G401 (cell line): Measurements from ENCODE around the gene MAJIN. TPM values are rescaled to one million over a fixed set of nuclear protein-coding genes. Genes with fewer than 3 reads are reported as not detected.

ENCODE experiments used
- DNase-seq: peaks from one replicate; pipeline ENCODE4 v3.0.0-alpha.2; 2015; ENCODE audit warnings: low spot score
- in situ Hi-C: cut with HindIII; loops from 2 replicates; pipeline ENCODE4 v1.10.0; 2016; ENCODE audit warnings: low sequenced_read_pairs, mixed read lengths
- total RNA-seq: library from RNA; depleted of rRNA; stranded (reverse); fragments of >200 nt; shearing (Covaris generic); gene quantifications from 2 replicates; pipeline ENCODE4 v1.2.3, GENCODE V29; 2014; rRNA removed

The MAJIN gene
- total RNA-seq, 1 experiment from 2014 or later: not detected

DNA sequence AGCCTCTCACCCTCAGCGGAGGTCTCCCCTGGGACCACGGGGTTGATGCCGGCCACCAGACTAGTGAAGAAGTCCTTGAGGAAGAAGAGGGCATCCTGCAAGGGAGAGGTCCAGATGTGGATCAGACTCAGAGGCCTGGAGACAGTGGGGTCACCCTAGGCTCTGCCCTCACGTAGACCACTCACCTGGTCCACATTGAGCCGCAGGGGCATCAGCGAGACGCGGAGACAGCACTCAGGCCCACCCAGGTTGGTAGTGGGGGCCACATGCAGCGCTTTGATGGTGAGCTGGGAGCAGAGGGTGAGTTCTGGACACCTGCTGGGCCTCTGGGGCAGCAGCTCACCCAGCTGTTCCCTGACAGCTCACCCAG is 73.8 kb downstream of the MAJIN start:
- in situ Hi-C loops: no loop called here
- DNase-seq: no peak

DNA sequence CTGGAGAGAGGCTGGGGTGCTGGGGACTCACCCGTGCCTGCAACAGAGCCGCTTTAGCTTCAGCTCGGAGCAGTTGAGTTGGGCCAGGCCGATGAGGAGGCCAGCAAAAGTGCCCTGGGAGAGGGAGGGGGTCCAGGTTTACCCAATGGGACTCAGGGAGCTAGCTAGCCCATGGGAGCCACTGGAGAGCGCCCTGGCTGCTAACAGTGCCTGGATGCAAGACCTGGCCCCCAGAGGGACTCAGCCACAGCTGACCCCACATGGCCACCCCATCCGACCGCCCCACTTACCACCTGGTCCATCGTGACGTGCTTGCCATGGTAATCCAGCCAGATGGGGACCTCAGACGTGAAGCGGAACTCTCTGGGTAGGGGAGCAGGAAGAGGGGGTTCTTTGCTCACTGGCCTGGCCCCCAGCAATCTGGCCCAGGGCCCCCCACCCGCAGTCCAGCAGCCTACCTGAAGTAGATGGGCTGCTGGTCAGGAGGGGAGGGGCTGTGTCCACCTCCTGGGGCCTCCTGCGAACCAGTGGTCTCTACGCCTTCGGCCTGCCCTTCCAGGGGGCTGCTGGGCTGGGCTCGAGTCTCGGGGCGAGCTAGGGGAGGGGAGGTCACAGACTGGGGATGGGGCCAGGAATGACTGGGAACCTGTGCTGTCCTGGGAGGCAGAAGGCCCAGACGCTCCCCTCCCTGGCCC is 74.4 kb downstream of the MAJIN start:
- DNase-seq: no peak
- in situ Hi-C loops: no loop called here

DNA sequence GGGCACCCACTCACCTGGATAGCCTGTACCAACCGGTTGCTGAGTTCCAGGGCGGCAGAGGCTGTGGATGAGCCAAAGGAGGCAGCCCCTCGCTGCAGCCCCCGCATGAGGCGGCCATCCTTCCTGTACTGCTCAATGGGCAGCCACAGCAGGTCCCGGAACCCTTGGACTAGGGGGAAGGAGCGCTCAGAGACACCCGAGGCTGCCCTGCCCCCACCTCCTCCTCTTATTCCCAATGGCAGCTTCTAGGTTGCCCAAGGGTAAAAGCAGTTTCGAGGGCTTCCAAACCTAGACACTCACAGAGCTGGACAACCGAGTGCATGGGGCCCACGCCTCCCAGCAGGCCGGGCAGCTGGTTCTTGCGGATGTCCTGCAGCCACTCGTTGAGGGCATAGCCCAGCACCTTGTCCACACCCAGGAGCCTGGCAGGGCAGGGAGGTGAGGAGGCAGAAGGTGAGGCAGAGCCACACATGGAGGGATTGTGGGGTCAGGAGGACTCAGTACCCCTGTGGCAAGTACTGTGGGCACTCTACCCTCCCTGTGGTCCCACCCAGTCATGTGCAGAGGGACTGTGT is 75.4 kb downstream of the MAJIN start:
- in situ Hi-C loops: no loop called here

DNA sequence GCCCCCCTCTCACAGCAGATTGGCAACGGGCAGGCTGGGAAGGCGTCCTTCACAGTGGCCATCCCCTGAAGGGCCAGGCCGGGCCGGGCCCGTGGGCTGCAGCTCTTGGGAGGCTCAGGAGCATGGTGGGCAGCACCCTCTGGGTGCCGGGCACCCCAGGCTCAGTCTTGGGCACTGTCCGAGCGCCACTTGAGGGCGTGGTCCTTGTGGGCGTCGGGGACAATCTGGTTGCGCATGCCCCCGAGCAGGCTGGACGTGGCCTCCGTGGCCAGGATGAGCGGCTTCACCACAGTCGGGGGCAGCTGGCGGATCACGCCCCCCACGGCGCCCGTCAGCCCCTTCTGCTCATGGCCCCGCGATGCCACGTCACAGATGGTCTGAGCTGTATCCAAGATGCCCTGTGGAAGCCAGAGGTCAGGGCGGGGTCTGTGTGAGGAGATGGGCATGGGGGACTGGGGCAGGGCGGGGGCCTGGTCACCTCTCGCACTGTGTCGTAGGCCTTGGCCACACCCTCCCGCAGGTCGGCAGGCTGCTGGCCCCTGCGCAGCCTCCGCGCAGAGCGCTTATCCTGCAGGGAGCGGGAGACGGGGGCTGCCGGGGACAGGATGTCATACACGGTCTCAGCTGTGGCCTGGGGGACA is 77.0 kb downstream of the MAJIN start:
- DNase-seq: no peak
- in situ Hi-C loops: loop anchor here (5.0 kb wide), 1 partner anchor 48 kb away; no protein-coding TSS in a partner anchor

More for the DNA sequence above, 75.4 kb downstream of the MAJIN start:
- DNase-seq: no peak

DNA sequence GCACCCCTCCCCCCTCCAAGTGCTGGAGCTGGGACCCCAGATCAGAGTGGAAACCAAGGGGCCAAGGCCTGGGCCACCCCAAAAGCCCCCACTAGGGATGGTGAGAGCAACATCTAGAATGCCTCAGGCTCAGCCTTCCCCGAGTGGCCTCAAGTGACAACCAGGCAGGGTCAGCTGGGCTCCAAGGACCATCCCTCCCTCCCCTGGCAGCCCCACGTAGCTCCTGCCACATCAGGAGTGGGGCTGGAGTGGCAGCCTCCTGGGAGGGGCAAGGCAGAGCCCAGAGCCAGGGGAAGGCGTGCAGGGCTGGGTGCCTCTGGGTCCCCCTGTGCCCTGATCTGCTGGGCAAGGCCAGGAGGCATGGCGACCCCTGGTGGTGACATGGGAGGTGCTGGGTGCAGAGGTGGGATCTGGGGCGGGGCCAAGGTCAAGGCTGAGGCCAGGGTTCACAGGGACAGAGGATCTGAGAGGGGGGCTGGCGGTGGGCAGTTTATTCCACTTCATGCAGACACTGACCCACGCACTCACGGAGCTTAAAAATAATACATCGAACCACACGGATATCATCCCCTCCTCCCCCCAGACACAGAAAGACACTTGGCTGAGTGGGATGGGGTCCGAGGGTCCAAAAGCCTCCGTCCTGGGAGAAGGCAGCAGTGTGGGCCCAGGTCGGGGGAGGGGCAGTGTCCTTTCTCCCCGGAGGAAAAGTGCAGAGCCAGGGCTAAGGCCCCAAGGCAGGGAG is 77.7 kb downstream of the MAJIN start:
- in situ Hi-C loops: loop anchor here (5.0 kb wide), 1 partner anchor 47 kb away; no protein-coding TSS in a partner anchor
- DNase-seq: peak; percentile 70

DNA sequence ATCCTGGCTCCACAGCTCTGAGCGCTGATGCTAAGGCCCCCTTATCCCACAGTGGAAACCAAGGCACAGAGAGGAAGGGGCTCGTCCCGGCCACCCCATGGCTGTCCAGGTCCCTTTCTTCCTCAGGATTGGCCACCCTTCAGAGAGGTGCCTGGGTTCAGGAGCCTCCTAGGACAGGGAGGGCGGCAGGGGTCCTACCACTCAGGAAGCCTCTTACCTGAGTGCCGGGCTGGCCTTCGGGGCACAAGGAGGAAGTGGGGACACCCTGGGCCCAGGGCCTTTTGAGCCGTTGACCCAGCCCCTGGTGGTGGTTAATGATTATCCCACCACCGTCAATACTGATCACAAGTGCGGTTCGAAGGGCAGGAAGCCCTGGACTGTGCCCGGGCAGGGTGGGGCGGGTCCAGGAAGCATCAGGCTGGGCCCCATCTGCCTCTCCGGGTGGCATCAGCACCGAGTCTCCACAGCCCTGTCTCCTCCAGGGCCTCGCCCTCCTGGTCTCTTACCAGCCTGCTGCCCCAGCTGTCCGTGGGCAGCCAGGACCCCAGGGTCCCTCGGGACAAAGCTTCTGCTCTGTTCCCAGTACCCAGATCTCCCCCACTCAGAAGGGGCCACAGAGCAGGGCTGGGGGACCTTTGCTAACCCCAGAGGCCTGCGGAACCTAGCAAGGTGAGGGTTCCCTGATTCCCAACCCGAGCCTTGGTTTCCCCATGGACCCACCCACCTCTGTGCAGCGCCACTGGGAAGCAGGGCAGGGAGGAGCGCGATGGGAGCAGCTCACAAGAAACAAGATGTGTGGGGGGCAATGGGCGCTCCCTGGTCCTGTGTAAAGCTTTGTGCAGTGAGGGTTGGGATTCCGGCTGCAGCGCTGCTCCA is 78.5 kb downstream of the MAJIN start:
- DNase-seq: no peak
- in situ Hi-C loops: loop anchor here (5.0 kb wide), 1 partner anchor 46 kb away; no protein-coding TSS in a partner anchor

DNA sequence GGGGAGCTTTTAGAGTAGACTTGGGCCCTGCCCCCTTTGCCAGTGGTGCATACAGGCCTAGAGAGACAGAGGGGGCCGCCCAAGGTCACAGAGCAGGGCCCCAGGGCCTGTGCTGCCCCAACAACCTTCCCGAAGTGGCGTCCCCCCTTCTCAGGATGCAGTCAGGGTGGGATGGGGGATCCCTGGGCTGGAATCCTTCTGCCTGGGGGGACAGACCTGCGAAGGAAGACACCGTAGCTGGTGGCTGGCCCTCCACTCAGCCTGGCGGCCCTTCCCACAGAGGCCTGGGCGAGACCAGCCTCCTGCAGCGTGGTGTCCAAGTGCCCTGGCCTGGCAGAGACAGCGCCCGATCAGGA is 79.1 kb downstream of the MAJIN start:
- DNase-seq: no peak
- in situ Hi-C loops: loop anchor here (5.0 kb wide), 1 partner anchor 46 kb away; no protein-coding TSS in a partner anchor

DNA sequence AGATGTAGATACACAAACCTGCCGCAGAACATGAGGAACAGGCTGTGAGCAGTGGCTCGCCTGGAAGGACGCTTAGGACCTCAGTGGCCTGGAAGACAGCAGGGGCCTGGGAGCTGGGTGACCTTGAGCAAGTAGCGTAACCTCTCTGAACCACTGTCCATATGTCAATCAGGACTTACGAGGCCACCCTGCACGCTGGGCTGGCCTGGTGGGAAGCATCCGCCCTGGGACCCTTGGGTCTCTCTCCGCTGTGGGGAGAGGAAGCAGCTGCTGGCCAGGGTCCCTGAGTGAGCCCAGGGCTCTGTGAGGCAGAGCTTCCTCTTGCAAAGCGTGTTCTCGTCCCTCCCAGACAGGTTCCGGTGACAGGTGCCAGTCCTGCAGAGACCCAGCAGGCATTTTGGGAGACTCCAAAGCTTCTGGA is 79.5 kb downstream of the MAJIN start:
- peak; percentile 70 for DNase-seq
- in situ Hi-C loops: loop anchor here (5.0 kb wide), 1 partner anchor 45 kb away; no protein-coding TSS in a partner anchor

DNA sequence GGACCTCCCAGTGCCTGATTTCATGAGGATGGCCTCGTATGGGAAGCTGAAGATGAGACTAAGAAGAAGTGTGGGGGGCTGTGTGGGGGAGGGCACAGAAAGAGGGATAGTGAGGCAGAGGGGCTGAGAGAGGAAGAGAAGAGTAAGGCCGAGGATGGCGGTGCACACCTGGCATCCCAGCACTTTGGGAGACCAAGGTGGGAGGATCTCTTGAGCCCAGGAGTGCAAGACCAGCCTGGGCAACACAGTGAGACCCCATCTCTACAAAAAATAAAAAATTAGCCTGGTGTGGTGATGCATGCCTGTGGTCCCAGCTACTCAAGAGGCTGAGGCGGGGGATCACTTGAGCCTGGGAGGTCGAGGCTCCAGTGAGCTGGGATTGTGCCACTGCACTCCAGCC is 80.0 kb downstream of the MAJIN start:
- no peak for DNase-seq
- in situ Hi-C loops: loop anchor here (5.0 kb wide), 1 partner anchor 45 kb away; no protein-coding TSS in a partner anchor

DNA sequence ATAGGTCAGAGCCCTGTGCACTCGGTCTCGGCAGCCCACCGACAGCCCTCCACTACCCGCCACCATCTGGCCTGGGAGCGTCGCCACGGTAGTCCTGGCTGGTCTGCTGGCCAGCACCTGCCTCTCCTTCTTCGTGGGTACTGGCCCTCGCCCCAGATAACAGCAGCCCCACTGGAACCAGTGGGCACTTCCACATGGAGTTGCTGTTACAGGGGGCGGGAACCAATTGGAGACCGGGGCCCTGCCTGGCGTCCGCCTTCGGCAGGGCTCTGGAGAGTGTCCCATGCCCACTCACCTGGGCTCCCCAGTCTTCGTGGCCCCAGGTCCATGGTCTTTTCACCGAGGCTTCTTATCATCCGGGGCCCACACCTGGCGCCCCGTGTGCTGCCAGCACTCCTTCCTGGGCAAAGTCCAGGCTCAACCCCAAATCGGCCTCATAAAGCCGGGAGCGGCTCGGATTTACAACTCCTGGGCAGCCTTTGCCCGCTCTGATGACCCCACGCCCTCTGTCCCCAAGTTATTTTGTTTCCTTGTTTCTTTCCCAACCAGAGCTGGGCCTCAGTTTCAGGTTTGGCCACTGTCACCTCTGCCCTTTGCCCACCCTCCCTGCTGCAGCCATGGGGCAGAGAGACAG is 80.6 kb downstream of the MAJIN start:
- no peak for DNase-seq
- in situ Hi-C loops: loop anchor here (5.0 kb wide), 1 partner anchor 44 kb away; no protein-coding TSS in a partner anchor

DNA sequence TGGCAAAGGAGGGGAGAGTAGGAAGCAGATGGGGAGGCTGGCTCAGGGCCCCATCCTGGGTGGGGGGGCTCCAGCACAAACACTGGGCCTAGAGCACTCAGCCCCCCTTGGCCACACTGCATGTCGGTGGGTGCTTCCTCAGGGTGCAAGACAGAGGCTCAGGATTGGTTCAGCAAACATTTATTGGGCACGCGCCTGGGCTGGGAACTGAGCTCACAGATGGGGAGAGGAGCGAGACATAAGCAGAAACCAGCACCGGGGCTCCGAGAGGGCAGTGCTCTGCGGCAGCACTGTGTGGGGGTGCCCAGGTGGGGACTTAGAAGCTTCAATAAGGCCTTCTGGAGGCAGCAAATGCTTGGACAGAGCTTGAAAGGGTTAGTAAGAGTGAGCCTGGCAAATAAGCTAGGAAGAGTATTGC is 81.4 kb downstream of the MAJIN start:
- in situ Hi-C loops: loop anchor here (5.0 kb wide), 1 partner anchor 43 kb away; no protein-coding TSS in a partner anchor
- peak; percentile 82 for DNase-seq

DNA sequence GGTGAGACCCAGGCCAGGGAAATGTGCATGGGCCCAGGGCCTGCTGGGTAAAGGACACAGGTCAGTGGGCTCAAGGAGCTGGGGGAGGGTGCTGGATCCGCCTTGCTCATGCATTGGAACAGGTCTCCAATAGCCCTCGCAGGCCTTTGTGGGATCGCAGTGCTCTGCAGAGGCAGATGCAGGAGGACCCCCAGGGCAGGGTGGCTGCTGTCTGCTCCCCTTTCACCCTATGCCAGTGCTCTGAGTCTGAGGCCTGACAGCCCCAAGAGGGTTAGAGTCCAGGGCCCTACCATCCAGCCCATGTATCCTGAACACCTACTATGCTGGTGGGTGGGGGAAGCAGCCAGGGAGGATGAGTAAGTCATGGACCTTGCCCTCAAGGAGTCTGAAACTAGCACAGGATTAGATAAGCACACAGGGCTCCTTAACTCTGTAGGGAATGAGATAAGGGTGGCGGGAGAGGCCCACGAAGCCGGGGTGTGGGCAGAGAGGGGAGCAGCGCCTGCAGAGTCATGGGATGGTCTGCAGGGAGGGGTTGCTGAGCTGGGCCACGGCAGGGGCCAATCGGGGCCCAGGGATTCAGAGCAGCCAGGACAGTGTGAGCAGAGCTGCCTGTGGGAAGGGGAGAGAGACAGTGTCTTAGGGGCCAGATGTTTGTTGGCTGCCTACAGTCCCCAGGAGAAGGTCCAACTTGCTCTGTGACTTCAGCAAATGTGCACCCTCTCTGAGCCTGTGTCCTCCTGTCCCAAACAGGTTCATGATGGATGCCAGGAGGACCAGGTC is 83.0 kb downstream of the MAJIN start:
- in situ Hi-C loops: no loop called here
- DNase-seq: no peak

DNA sequence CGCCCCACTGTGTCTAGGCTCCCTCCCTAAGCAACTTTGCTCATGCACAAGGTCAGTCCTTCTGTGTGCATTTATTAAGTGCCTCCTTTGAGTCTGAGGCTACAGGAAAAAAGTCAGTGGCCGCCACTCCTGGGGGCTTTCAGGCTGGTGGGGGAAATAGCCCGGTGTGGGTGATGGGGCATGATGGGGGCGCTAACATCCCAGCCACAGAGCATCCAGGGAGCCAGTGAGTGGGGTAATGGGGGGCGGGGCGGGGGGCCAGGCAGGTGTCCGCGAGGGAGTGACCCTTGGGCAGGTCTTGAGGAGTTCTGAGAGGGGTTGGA is 83.5 kb downstream of the MAJIN start:
- in situ Hi-C loops: no loop called here

More for the DNA sequence above, 83.5 kb downstream of the MAJIN start:
- DNase-seq: no peak

Other genes with a start within 250 kb of the MAJIN start
- gene NRXN2, start 248.9 kb downstream of the MAJIN start, total RNA-seq: 16.7 and 24.1 TPM in 2 replicates
- 0.62 and 1.9 TPM in 2 replicates for gene RASGRP2, start 228.0 kb downstream of the MAJIN start, total RNA-seq
- gene PYGM, start 212.1 kb downstream of the MAJIN start, total RNA-seq: 8.6 and 11.6 TPM in 2 replicates
- gene SF1, start 193.6 kb downstream of the MAJIN start, total RNA-seq: 114 and 170 TPM in 2 replicates
- gene MAP4K2, start 168.9 kb downstream of the MAJIN start, total RNA-seq: 24.7 and 26.6 TPM in 2 replicates
- gene MEN1, start 161.6 kb downstream of the MAJIN start, total RNA-seq: 12.3 and 13.9 TPM in 2 replicates
- gene CDC42BPG, start 127.5 kb downstream of the MAJIN start, total RNA-seq: 1.6 and 2.3 TPM in 2 replicates
- 25.3 and 32.4 TPM in 2 replicates for gene EHD1, start 93.5 kb downstream of the MAJIN start, total RNA-seq
- gene ATG2A, start 54.9 kb downstream of the MAJIN start, total RNA-seq: 15.8 and 20.5 TPM in 2 replicates
- 11.7 and 20.5 TPM in 2 replicates for gene PPP2R5B, start 47.4 kb downstream of the MAJIN start, total RNA-seq
- gene GPHA2, start 36.2 kb downstream of the MAJIN start, total RNA-seq: 0.54 and 0.80 TPM in 2 replicates
- gene BATF2, start 24.9 kb upstream of the MAJIN start, total RNA-seq: 0.37 and 4.1 TPM in 2 replicates
- gene ARL2, start 42.1 kb upstream of the MAJIN start, total RNA-seq: 175 and 216 TPM in 2 replicates
- gene SNX15, start 55.3 kb upstream of the MAJIN start, total RNA-seq: 10.1 and 12.8 TPM in 2 replicates
- gene SAC3D1, start 69.1 kb upstream of the MAJIN start, total RNA-seq: 52.3 and 52.9 TPM in 2 replicates
- gene NAALADL1, start 86.4 kb upstream of the MAJIN start, total RNA-seq: not detected in 2 replicates
- gene CDCA5, start 111.9 kb upstream of the MAJIN start, total RNA-seq: 59.1 and 71.2 TPM in 2 replicates
- 17.7 and 42.6 TPM in 2 replicates for gene ZFPL1, start 112.1 kb upstream of the MAJIN start, total RNA-seq
- 212 and 303 TPM in 2 replicates for gene VPS51, start 124.1 kb upstream of the MAJIN start, total RNA-seq
- 23.5 and 39.0 TPM in 2 replicates for gene TM7SF2, start 139.8 kb upstream of the MAJIN start, total RNA-seq
- 12.7 and 21.0 TPM in 2 replicates for gene ZNHIT2, start 145.6 kb upstream of the MAJIN start, total RNA-seq
- gene FAU, start 150.0 kb upstream of the MAJIN start, total RNA-seq: 137 and 188 TPM in 2 replicates
- 108 and 117 TPM in 2 replicates for gene MRPL49, start 150.2 kb upstream of the MAJIN start, total RNA-seq
- 6.9 and 16.3 TPM in 2 replicates for gene SYVN1, start 162.4 kb upstream of the MAJIN start, total RNA-seq
- gene SPDYC, start 198.1 kb upstream of the MAJIN start, total RNA-seq: 2.0 and 3.4 TPM in 2 replicates
- gene CAPN1, start 209.8 kb upstream of the MAJIN start, total RNA-seq: 76.6 and 128 TPM in 2 replicates